Measurements from ENCODE around the gene AGBL1.

DNA sequence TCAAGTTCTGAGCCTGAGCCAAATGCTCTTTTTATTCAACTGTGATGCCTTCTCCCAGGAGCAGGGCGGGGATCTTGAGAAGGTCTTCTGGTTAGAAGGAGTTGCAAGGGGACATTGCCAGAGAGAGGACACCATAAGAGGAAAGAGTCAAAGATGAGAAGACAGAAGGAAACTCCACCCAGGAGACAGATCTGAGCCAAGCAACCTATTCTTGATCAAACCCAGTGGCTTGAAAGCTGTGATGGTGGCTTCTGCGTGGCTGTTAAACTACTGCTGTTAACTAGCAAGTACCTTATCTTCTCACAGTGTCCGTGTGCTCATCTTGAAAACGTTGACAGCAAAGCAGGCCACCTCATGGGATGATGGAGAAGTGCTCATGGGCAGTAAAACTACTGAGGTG is 19.8 kb upstream of the AGBL1 start:
- no peak for TF ChIP-seq POLR2AphosphoS5 (IDR thresholded peaks at IDR 0.05; ENCODE audit: low read depth)
- TF ChIP-seq, protein P1, sequence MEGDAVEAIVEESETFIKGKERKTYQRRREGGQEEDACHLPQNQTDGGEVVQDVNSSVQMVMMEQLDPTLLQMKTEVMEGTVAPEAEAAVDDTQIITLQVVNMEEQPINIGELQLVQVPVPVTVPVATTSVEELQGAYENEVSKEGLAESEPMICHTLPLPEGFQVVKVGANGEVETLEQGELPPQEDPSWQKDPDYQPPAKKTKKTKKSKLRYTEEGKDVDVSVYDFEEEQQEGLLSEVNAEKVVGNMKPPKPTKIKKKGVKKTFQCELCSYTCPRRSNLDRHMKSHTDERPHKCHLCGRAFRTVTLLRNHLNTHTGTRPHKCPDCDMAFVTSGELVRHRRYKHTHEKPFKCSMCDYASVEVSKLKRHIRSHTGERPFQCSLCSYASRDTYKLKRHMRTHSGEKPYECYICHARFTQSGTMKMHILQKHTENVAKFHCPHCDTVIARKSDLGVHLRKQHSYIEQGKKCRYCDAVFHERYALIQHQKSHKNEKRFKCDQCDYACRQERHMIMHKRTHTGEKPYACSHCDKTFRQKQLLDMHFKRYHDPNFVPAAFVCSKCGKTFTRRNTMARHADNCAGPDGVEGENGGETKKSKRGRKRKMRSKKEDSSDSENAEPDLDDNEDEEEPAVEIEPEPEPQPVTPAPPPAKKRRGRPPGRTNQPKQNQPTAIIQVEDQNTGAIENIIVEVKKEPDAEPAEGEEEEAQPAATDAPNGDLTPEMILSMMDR (IDR thresholded peaks at IDR 0.05; ENCODE audit: insufficient read depth, low read length), result no peak
- TF ChIP-seq, protein P2, sequence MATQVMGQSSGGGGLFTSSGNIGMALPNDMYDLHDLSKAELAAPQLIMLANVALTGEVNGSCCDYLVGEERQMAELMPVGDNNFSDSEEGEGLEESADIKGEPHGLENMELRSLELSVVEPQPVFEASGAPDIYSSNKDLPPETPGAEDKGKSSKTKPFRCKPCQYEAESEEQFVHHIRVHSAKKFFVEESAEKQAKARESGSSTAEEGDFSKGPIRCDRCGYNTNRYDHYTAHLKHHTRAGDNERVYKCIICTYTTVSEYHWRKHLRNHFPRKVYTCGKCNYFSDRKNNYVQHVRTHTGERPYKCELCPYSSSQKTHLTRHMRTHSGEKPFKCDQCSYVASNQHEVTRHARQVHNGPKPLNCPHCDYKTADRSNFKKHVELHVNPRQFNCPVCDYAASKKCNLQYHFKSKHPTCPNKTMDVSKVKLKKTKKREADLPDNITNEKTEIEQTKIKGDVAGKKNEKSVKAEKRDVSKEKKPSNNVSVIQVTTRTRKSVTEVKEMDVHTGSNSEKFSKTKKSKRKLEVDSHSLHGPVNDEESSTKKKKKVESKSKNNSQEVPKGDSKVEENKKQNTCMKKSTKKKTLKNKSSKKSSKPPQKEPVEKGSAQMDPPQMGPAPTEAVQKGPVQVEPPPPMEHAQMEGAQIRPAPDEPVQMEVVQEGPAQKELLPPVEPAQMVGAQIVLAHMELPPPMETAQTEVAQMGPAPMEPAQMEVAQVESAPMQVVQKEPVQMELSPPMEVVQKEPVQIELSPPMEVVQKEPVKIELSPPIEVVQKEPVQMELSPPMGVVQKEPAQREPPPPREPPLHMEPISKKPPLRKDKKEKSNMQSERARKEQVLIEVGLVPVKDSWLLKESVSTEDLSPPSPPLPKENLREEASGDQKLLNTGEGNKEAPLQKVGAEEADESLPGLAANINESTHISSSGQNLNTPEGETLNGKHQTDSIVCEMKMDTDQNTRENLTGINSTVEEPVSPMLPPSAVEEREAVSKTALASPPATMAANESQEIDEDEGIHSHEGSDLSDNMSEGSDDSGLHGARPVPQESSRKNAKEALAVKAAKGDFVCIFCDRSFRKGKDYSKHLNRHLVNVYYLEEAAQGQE (IDR thresholded peaks at IDR 0.05; ENCODE audit: insufficient replicate concordance, low read depth), result no peak

All from HL-60 (cell line).